Keratinocyte (primary cell): ENCODE measurements around the gene CENPP. TPM values are rescaled to one million over a fixed set of nuclear protein-coding genes. Genes with fewer than 3 reads are reported as not detected.

ENCODE experiments used
- DNase-seq: peaks from one replicate; pipeline ENCODE4 v3.0.0-alpha.2; 2011; ENCODE audit warnings: low read depth, missing footprints, low spot score
- FAIRE-seq: peaks from 2 replicates; lab custom pipeline; 2011; peaks lifted over from hg19 to GRCh38; lab: Jason Lieb, UNC
- H2AFZ ChIP-seq: 2 replicates; pipeline ENCODE4 v1.6.0; 2012; ENCODE audit warnings: low read length, control low read depth, inconsistent platforms; ENCODE audit not compliant: control insufficient read depth
- H3K27ac ChIP-seq: 2 replicates; pipeline ENCODE4 v1.5.1; 2011; ENCODE audit warnings: low read length; ENCODE audit not compliant: control insufficient read depth, insufficient read depth
- H3K27me3 ChIP-seq: 3 replicates; pipeline ENCODE4 v1.6.0; 2011; ENCODE audit warnings: low read length; ENCODE audit not compliant: control insufficient read depth, insufficient read depth; ENCODE audit errors: extremely low read depth
- H3K36me3 ChIP-seq, 2 experiments: 2 replicates in 1 of 2; 3 replicates in 1 of 2; pipeline ENCODE4 v1.5.1; 2011; ENCODE audit warnings: low read length in 2 of 2, mild to moderate bottlenecking in 1 of 2; ENCODE audit not compliant: control insufficient read depth in 2 of 2, insufficient read depth in 2 of 2; ENCODE audit errors: extremely low read depth in 1 of 2
- H3K4me1 ChIP-seq: 3 replicates; pipeline ENCODE4 v1.5.1; 2011; ENCODE audit warnings: low read length; ENCODE audit not compliant: control insufficient read depth, insufficient read depth; ENCODE audit errors: extremely low read depth
- H3K4me2 ChIP-seq: 3 replicates; pipeline ENCODE4 v1.6.0; 2011; ENCODE audit warnings: low read depth, low read length; ENCODE audit not compliant: control insufficient read depth, insufficient read depth; ENCODE audit errors: extremely low read depth
- H3K4me3 ChIP-seq, 3 experiments: fragments of 200-600 bp in 1 of 3; sonication (generic) in 1 of 3; 2 replicates in 2 of 3; 3 replicates in 1 of 3; pipeline ENCODE4 v1.5.1; 2011 to 2016; ENCODE audit warnings: low read length in 3 of 3, mild to moderate bottlenecking in 3 of 3, control low read depth in 2 of 3, inconsistent platforms in 1 of 3, low read depth in 1 of 3, mixed read lengths in 1 of 3, mixed run types in 1 of 3, moderate library complexity in 1 of 3; ENCODE audit not compliant: control insufficient read depth in 2 of 3, insufficient read depth in 2 of 3; ENCODE audit errors: extremely low read depth in 1 of 3
- H3K79me2 ChIP-seq: 2 replicates; pipeline ENCODE4 v1.6.0; 2012; ENCODE audit warnings: low read length; ENCODE audit not compliant: control insufficient read depth, insufficient read depth
- H3K9ac ChIP-seq: 3 replicates; pipeline ENCODE4 v1.6.0; 2011; ENCODE audit warnings: low read length; ENCODE audit not compliant: control insufficient read depth, insufficient read depth; ENCODE audit errors: extremely low read depth
- H3K9me1 ChIP-seq: 3 replicates; pipeline ENCODE4 v1.6.0; 2011; ENCODE audit warnings: low read length; ENCODE audit not compliant: control insufficient read depth, insufficient read depth; ENCODE audit errors: extremely low read depth
- H3K9me3 ChIP-seq: 2 replicates; pipeline ENCODE4 v1.5.1; 2012; ENCODE audit warnings: low read depth, low read length; ENCODE audit not compliant: control insufficient read depth
- H4K20me1 ChIP-seq: 3 replicates; pipeline ENCODE4 v1.6.0; 2011; ENCODE audit warnings: low read length; ENCODE audit not compliant: control insufficient read depth, insufficient read depth; ENCODE audit errors: extremely low read depth
- CTCF ChIP-seq, 3 experiments: IDR thresholded peaks in 1 of 3; conservative IDR thresholded peaks in 1 of 3; optimal IDR thresholded peaks in 1 of 3; 2 replicates in 2 of 3; 3 replicates in 1 of 3; pipeline versions ENCODE3 to v1.5.1; 2011; ENCODE audit warnings: low read length in 3 of 3, mild to moderate bottlenecking in 3 of 3, moderate library complexity in 2 of 3, control low read depth in 1 of 3, inconsistent platforms in 1 of 3; ENCODE audit not compliant: insufficient read depth in 2 of 3; ENCODE audit errors: extremely low read depth in 1 of 3
- EZH2 ChIP-seq: IDR thresholded peaks from one replicate; pipeline ENCODE4 v1.6.1; 2012; ENCODE audit warnings: inconsistent platforms, mild to moderate bottlenecking, low read length, moderate library complexity
- dilution Hi-C: fragments of 300-500 bp; cut with MboI; formaldehyde crosslinking; loops from one replicate; pipeline ENCODE4 v1.7.0; 2020; ENCODE audit warnings: low sequenced_read_pairs; ENCODE audit not compliant: extremely low pct_ligation_motif_present
- polyA plus RNA-seq, 5 experiments: library from polyadenylated mRNA; depleted of rRNA in 3 of 5; stranded (reverse) in 3 of 5; stranded (forward) in 1 of 5; unstranded in 1 of 5; fragments of >200 nt; gene quantifications; 1 replicate in 1 of 5; 2 replicates in 3 of 5; 3 replicates in 1 of 5; pipeline versions ENCODE4 v1.2.1 to v1.2.3, GENCODE V29; 2011 to 2012; ENCODE audit warnings: missing spikeins in 2 of 5, low read depth in 1 of 5, low replicate concordance in 1 of 5

Gene CENPP
- polyA plus RNA-seq, 1 donor (not counting 4 experiments of a cell fraction or from before 2014, with no cell fraction given): 6.7 TPM

GRCh38 chr9:92538541-92538940, 212.8 kb downstream of the CENPP start:
- no peaks in the 10 kb centered on the region for H3K9me3 ChIP-seq
- H4K20me1 ChIP-seq: no peaks in the 10 kb centered on the region
- dilution Hi-C loops: no loop called here
- no peaks in the 10 kb centered on the region for H3K79me2 ChIP-seq
- H3K9me1 ChIP-seq: no peaks in the 10 kb centered on the region
- no peak overlapping the region for H3K4me2 ChIP-seq
- FAIRE-seq: no peak
- H3K4me3 ChIP-seq: no peak overlapping the region
- H3K27me3 ChIP-seq: no peaks in the 10 kb centered on the region
- no peak overlapping the region for H3K27ac ChIP-seq
- H3K36me3 ChIP-seq: no peaks in the 10 kb centered on the region
- H3K4me1 ChIP-seq: no peaks in the 10 kb centered on the region
- no peak overlapping the region for H2AFZ ChIP-seq
- TF ChIP-seq CTCF (optimal IDR thresholded peaks at IDR 0.05 in 1 of 3, IDR thresholded peaks at IDR 0.05 in 1 of 3, conservative IDR thresholded peaks at IDR 0.05 in 1 of 3; ENCODE audit: extremely low read depth in 1 of 3, insufficient read depth in 2 of 3, low read length in 3 of 3) (no peak), EZH2 (no peak)
- no peak for DNase-seq
- H3K9ac ChIP-seq: no peak overlapping the region

- Histone ChIP-seq H3K27ac (no peak overlapping the region), H3K4me2 (no peak overlapping the region), H3K36me3 (no peaks in the 10 kb centered on the region), H4K20me1 (no peaks in the 10 kb centered on the region), H3K79me2 (no peaks in the 10 kb centered on the region), H3K4me1 (no peaks in the 10 kb centered on the region), H3K9me3 (no peaks in the 10 kb centered on the region), H3K9ac (no peak overlapping the region), H2AFZ (no peak overlapping the region), H3K4me3 (no peak overlapping the region), H3K27me3 (no peaks in the 10 kb centered on the region), H3K9me1 (no peaks in the 10 kb centered on the region)
- dilution Hi-C loops: no loop called here
- FAIRE-seq (no peak), DNase-seq (no peak)
- TF ChIP-seq CTCF (optimal IDR thresholded peaks at IDR 0.05 in 1 of 3, IDR thresholded peaks at IDR 0.05 in 1 of 3, conservative IDR thresholded peaks at IDR 0.05 in 1 of 3; ENCODE audit: extremely low read depth in 1 of 3, insufficient read depth in 2 of 3, low read length in 3 of 3) (no peak), EZH2 (no peak)
Measured at GRCh38 chr9:92543972-92544371, 218.2 kb downstream of the CENPP start.
